Measurements from ENCODE around the gene LCLAT1.
"Not testable (repeated sequence)": the region's sequence is repeated elsewhere in the genome, so short reads cannot be mapped to it uniquely, and the experiment has no call there.

DNA sequence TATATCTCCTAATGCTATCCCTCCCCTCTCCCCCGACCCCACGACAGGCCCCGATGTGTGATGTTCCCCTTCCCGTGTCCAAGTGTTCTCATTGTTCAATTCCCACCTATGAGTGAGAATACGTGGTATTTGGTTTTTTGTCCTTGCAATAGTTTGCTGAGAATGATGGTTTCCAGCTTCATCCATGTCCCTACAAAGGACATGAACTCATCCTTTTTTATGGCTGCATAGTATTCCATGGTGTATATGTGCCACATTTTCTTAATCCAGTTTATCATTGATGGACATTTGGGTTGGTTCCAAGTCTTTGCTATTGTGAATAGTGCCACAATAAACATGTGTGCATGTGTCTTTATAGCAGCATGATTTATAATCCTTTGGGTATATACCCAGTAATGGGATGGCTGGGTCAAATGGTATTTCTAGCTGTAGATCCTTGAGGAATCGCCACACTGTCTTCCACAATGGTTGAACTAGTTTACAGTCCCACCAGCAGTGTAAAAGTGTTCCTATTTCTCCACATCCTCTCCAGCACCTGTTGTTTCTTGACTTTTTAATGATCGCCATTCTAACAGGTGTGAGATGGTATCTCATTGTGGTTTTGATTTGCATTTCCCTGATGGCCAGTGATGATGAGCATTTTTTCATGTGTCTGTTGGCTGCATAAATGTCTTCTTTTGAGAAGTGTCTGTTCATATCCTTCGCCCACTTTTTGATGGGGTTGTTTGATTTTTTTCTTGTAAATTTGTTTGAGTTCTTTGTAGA lies 20.2 kb downstream of the LCLAT1 start:
- TF ChIP-seq, protein P1, sequence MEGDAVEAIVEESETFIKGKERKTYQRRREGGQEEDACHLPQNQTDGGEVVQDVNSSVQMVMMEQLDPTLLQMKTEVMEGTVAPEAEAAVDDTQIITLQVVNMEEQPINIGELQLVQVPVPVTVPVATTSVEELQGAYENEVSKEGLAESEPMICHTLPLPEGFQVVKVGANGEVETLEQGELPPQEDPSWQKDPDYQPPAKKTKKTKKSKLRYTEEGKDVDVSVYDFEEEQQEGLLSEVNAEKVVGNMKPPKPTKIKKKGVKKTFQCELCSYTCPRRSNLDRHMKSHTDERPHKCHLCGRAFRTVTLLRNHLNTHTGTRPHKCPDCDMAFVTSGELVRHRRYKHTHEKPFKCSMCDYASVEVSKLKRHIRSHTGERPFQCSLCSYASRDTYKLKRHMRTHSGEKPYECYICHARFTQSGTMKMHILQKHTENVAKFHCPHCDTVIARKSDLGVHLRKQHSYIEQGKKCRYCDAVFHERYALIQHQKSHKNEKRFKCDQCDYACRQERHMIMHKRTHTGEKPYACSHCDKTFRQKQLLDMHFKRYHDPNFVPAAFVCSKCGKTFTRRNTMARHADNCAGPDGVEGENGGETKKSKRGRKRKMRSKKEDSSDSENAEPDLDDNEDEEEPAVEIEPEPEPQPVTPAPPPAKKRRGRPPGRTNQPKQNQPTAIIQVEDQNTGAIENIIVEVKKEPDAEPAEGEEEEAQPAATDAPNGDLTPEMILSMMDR (IDR thresholded peaks at IDR 0.05) = not testable (repeated sequence)
- TF ChIP-seq RAD21 (IDR thresholded peaks at IDR 0.05; ENCODE audit: low read length); MXI1 (IDR thresholded peaks at IDR 0.05; ENCODE audit: low read depth, low read length): not testable (repeated sequence)
- TF ChIP-seq, protein P2, sequence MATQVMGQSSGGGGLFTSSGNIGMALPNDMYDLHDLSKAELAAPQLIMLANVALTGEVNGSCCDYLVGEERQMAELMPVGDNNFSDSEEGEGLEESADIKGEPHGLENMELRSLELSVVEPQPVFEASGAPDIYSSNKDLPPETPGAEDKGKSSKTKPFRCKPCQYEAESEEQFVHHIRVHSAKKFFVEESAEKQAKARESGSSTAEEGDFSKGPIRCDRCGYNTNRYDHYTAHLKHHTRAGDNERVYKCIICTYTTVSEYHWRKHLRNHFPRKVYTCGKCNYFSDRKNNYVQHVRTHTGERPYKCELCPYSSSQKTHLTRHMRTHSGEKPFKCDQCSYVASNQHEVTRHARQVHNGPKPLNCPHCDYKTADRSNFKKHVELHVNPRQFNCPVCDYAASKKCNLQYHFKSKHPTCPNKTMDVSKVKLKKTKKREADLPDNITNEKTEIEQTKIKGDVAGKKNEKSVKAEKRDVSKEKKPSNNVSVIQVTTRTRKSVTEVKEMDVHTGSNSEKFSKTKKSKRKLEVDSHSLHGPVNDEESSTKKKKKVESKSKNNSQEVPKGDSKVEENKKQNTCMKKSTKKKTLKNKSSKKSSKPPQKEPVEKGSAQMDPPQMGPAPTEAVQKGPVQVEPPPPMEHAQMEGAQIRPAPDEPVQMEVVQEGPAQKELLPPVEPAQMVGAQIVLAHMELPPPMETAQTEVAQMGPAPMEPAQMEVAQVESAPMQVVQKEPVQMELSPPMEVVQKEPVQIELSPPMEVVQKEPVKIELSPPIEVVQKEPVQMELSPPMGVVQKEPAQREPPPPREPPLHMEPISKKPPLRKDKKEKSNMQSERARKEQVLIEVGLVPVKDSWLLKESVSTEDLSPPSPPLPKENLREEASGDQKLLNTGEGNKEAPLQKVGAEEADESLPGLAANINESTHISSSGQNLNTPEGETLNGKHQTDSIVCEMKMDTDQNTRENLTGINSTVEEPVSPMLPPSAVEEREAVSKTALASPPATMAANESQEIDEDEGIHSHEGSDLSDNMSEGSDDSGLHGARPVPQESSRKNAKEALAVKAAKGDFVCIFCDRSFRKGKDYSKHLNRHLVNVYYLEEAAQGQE (IDR thresholded peaks at IDR 0.05; ENCODE audit: low read depth, low read length) = not testable (repeated sequence)
